ENCODE data around the gene TMEM53. TPM values are rescaled to one million over a fixed set of nuclear protein-coding genes. Genes with fewer than 3 reads are reported as not detected.

The TMEM53 gene
- total RNA-seq, 4 donors from 2014 or later, result 3.9 to 10.4 (median 8.0) TPM

GRCh38 chr1:44698138-44698537, 23.9 kb upstream of the TMEM53 start:
- H3K27me3 ChIP-seq, result no peaks in the 10 kb centered on the region
- no peak overlapping the region for H3K4me3 ChIP-seq (replicated peaks in 1 of 3)
- TF ChIP-seq POLR2A (IDR thresholded peaks at IDR 0.05) (no peak), CTCF (IDR thresholded peaks at IDR 0.05) (no peak)
- intact Hi-C loops (cut with DNase I), result no loop called here
- no peaks in the 10 kb centered on the region for H3K36me3 ChIP-seq
- WGBS, 2 donors, result 93 to 94% methylated on average over 3 of the region's 3 CpGs
- no peaks in the 10 kb centered on the region for H3K9me3 ChIP-seq
- no peak overlapping the region for H3K27ac ChIP-seq
- no peaks in the 10 kb centered on the region for H3K4me1 ChIP-seq
- no peak for DNase-seq

- H3K4me3 ChIP-seq (replicated peaks in 1 of 3), result no peak overlapping the region
- WGBS, 2 donors, result 69 to 85% methylated on average over 6 to 7 of the region's 7 CpGs
- no peaks in the 10 kb centered on the region for H3K9me3 ChIP-seq
- DNase-seq, result no peak
- H3K27me3 ChIP-seq, result no peaks in the 10 kb centered on the region
- TF ChIP-seq POLR2A (IDR thresholded peaks at IDR 0.05) (no peak), CTCF (IDR thresholded peaks at IDR 0.05) (no peak)
- H3K4me1 ChIP-seq, result no peaks in the 10 kb centered on the region
- intact Hi-C loops (cut with DNase I), result no loop called here
- no peak overlapping the region for H3K27ac ChIP-seq
- H3K36me3 ChIP-seq, result no peaks in the 10 kb centered on the region
Observed at GRCh38 chr1:44696789-44697345, 22.6 kb upstream of the TMEM53 start.

- no peaks in the 10 kb centered on the region for H3K36me3 ChIP-seq
- TF ChIP-seq CTCF (IDR thresholded peaks at IDR 0.05) (no peak), POLR2A (IDR thresholded peaks at IDR 0.05) (no peak)
- no peaks in the 10 kb centered on the region for H3K27me3 ChIP-seq
- DNase-seq, result no peak
- no peak overlapping the region for H3K27ac ChIP-seq
- no peaks in the 10 kb centered on the region for H3K4me1 ChIP-seq
- no peaks in the 10 kb centered on the region for H3K9me3 ChIP-seq
- intact Hi-C loops (cut with DNase I), result no loop called here
- WGBS, 2 donors, result 88 to 89% methylated on average over 3 of the region's 3 CpGs
- H3K4me3 ChIP-seq (replicated peaks in 1 of 3), result no peak overlapping the region
Observed at GRCh38 chr1:44696101-44696500, 21.8 kb upstream of the TMEM53 start.

GRCh38 chr1:44695671-44696070, 21.4 kb upstream of the TMEM53 start:
- H3K4me1 ChIP-seq, result no peaks in the 10 kb centered on the region
- no peak overlapping the region for H3K27ac ChIP-seq
- H3K27me3 ChIP-seq, result no peaks in the 10 kb centered on the region
- H3K9me3 ChIP-seq, result no peaks in the 10 kb centered on the region
- intact Hi-C loops (cut with DNase I), result no loop called here
- TF ChIP-seq POLR2A (IDR thresholded peaks at IDR 0.05), result no peak
- TF ChIP-seq CTCF (IDR thresholded peaks at IDR 0.05), result no peak
- WGBS, 2 donors, result 92 to 96% methylated on average over 4 of the region's 4 CpGs
- no peak overlapping the region for H3K4me3 ChIP-seq (replicated peaks in 1 of 3)
- DNase-seq, result no peak
- H3K36me3 ChIP-seq, result no peaks in the 10 kb centered on the region

GRCh38 chr1:44694863-44695478, 20.7 kb upstream of the TMEM53 start:
- 90 to 94% methylated on average over 7 of the region's 7 CpGs for WGBS, 2 donors
- Histone ChIP-seq H3K27me3 (no peaks in the 10 kb centered on the region), H3K9me3 (no peaks in the 10 kb centered on the region), H3K4me3 (replicated peaks in 1 of 3) (no peak overlapping the region), H3K36me3 (no peaks in the 10 kb centered on the region), H3K4me1 (no peaks in the 10 kb centered on the region), H3K27ac (no peak overlapping the region)
- no peak for DNase-seq
- intact Hi-C loops (cut with DNase I), result no loop called here
- no peak for TF ChIP-seq POLR2A (IDR thresholded peaks at IDR 0.05)

All from thyroid gland (tissue), 4 donors.